Panc1 (cell line): ENCODE measurements around the gene MUC5AC. TPM values are rescaled to one million over a fixed set of nuclear protein-coding genes. Genes with fewer than 3 reads are reported as not detected.

ENCODE experiments used
- ATAC-seq: fragments of 200-7000 bp; cut with Tn5 transposase; 2 replicates; pipeline ENCODE4 v1.9.1; 2020; ENCODE audit warnings: mild to moderate bottlenecking, moderate library complexity
- BruUV-seq: library from RNA; stranded (reverse); fragments of 400-500 nt; replicated peaks from 2 replicates; lab custom pipeline; 2021; lab: Mats Ljungman, UMichigan
- CTCF ChIA-PET: fragments of 300-600 bp; sonication (Branson Sonifier 250); formaldehyde crosslinking; loops from one replicate; lab custom pipeline; 2022; ENCODE audit warnings: antibody characterized with exemption; lab: Charles Lee
- POLR2A ChIA-PET: fragments of 300-600 bp; sonication (Branson Sonifier 250); formaldehyde crosslinking; loops from one replicate; lab custom pipeline; 2022; ENCODE audit warnings: antibody characterized with exemption; lab: Charles Lee
- DNase-seq: peaks from one replicate; pipeline ENCODE4 v3.0.0-alpha.2; 2010; ENCODE audit warnings: low read depth, low spot score
- H3K27ac ChIP-seq: 2 replicates; pipeline ENCODE4 v1.5.1; 2011; ENCODE audit warnings: mild to moderate bottlenecking, low read length, inconsistent platforms
- H3K27me3 ChIP-seq: fragments of 200-500 bp; sonication (Bioruptor generic); 2 replicates; pipeline ENCODE4 v1.6.0; 2014; ENCODE audit warnings: low read length, inconsistent platforms; ENCODE audit not compliant: control insufficient read depth, insufficient read depth
- H3K36me3 ChIP-seq: fragments of 200-500 bp; sonication (Bioruptor generic); 2 replicates; pipeline ENCODE4 v1.5.1; 2014; ENCODE audit warnings: inconsistent platforms, mild to moderate bottlenecking, low read length, moderate library complexity; ENCODE audit not compliant: control insufficient read depth, insufficient read depth
- H3K4me1 ChIP-seq: 2 replicates; pipeline ENCODE4 v1.5.1; 2011; ENCODE audit warnings: inconsistent platforms, mild to moderate bottlenecking, low read length, moderate library complexity; ENCODE audit not compliant: control insufficient read depth, insufficient read depth
- H3K4me3 ChIP-seq, 2 experiments: 2 replicates each; pipeline ENCODE4 v1.5.1; 2011 to 2012; ENCODE audit warnings: low read depth in 2 of 2, low read length in 2 of 2, mild to moderate bottlenecking in 2 of 2, inconsistent platforms in 1 of 2, moderate library complexity in 1 of 2
- H3K9me3 ChIP-seq: fragments of 200-500 bp; sonication (Bioruptor generic); 2 replicates; pipeline ENCODE4 v1.5.1; 2014; ENCODE audit warnings: low read depth, mild to moderate bottlenecking, inconsistent platforms, low read length, moderate library complexity; ENCODE audit not compliant: control insufficient read depth, insufficient read depth
- POLR2AphosphoS5 ChIP-seq: IDR thresholded peaks from 2 replicates; pipeline ENCODE4 v1.6.1; 2012; ENCODE audit warnings: mild to moderate bottlenecking, low read depth, low read length, moderate library complexity
- SIN3A ChIP-seq: IDR thresholded peaks from 2 replicates; pipeline ENCODE4 v1.6.1; 2012; ENCODE audit warnings: low read depth, mild to moderate bottlenecking, low read length, moderate library complexity, borderline replicate concordance; ENCODE audit not compliant: insufficient read depth
- TCF7L2 ChIP-seq: IDR thresholded peaks from 2 replicates; pipeline ENCODE4 v1.6.1; 2011; ENCODE audit warnings: mild to moderate bottlenecking, low read depth, low read length, inconsistent platforms
- in situ Hi-C: cut with HindIII; loops from 2 replicates; pipeline ENCODE4 v1.10.0; 2016; ENCODE audit warnings: low sequenced_read_pairs, low pct_unique_long_range_greater_than_20kb
- intact Hi-C: fragments of 100-400 bp; cut with micrococcal nuclease; formaldehyde crosslinking; loops from one replicate; pipeline ENCODE4 v1.10.0; 2022; ENCODE audit not compliant: unreplicated experiment
- total RNA-seq: library from RNA; stranded (reverse); gene quantifications from one replicate; pipeline ENCODE4 v1.2.1, GENCODE V29; 2021; ENCODE audit not compliant: unreplicated experiment
- TF ChIP-seq, protein P1 (sequence below): fragments of 450-650 bp; IDR thresholded peaks from 2 replicates; pipeline ENCODE4 v1.5.1; 2017; ENCODE audit warnings: mild to moderate bottlenecking
- TF ChIP-seq, protein P2 (sequence below), 2 experiments: IDR thresholded peaks; 2 replicates each; pipeline ENCODE4 v1.6.1; 2011 to 2012; ENCODE audit warnings: low read depth in 2 of 2, control low read depth in 1 of 2, low read length in 1 of 2, mild to moderate bottlenecking in 1 of 2, moderate library complexity in 1 of 2; ENCODE audit not compliant: insufficient read depth in 1 of 2

The MUC5AC gene
- total RNA-seq, 1 experiment from 2014 or later, result 0.03 TPM

DNA sequence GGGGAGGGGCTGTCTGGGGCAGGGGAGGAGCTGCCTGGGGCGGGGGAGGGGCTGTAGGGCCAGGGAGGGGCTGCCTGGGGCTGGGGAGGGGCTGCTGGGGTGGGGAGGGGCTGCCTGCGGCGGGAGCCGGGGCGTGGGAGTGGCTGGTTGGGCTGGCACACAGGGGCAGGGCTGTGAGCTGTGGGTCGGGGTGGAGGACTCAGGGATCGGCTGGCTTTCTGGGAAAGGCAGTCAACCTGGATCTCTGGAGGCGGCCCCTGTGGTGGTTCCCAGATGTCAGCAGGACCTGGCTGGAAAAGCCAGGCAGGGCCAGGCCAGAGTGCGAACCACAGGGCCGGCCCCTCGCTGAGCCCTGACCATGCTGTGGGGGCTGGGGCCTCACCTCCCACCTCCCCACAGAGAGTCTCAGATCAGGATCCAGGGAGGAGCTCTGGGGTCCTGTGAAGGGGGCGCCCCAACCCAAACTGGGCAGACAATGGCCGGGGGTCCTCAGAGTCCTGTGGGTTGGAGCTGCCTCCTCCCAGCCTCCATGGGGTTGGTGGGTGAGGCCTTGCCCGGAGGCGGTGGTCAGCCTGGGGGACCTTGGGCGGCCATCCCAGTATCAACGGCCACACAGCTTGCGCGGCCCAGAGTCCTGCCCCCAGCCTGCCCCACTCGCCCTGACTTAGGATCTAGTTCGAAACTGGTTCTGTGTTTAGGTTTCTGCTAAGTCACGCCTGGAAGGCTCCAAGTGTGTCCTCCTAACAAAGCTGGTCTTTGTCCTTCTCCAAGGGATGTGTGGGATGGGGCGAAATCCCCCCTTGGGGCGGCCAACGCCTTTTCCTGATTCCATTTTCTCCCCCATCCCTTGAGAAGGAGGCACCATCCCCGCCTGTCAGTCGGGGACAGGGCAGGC lies 67.0 kb downstream of the MUC5AC start:
- Histone ChIP-seq H3K9me3 (no peaks in the 10 kb centered on the region), H3K36me3 (no peaks in the 10 kb centered on the region), H3K27me3 (no peaks in the 10 kb centered on the region), H3K4me1 (peaks cover 32% of the 10 kb centered on the region), H3K4me3 (no peak overlapping the region), H3K27ac (no peak overlapping the region)
- ATAC-seq (peak; percentile 22; the same call in 1 of the 2 replicates), DNase-seq (no peak)
- no TSS peak for BruUV-seq
- in situ Hi-C loops (no loop called here), intact Hi-C loops (loop anchor here (10.0 kb wide), 1 partner anchor 110 kb away; no protein-coding TSS in a partner anchor)
- POLR2A ChIA-PET, result no interaction called here
- CTCF ChIA-PET, result interaction anchor here (0.6 to 1.1 kb wide), 4 partner anchors 11 to 96 kb away, joined by 3 to 11 read pairs (median 6); no protein-coding TSS in a partner anchor
- TF ChIP-seq, protein P1, sequence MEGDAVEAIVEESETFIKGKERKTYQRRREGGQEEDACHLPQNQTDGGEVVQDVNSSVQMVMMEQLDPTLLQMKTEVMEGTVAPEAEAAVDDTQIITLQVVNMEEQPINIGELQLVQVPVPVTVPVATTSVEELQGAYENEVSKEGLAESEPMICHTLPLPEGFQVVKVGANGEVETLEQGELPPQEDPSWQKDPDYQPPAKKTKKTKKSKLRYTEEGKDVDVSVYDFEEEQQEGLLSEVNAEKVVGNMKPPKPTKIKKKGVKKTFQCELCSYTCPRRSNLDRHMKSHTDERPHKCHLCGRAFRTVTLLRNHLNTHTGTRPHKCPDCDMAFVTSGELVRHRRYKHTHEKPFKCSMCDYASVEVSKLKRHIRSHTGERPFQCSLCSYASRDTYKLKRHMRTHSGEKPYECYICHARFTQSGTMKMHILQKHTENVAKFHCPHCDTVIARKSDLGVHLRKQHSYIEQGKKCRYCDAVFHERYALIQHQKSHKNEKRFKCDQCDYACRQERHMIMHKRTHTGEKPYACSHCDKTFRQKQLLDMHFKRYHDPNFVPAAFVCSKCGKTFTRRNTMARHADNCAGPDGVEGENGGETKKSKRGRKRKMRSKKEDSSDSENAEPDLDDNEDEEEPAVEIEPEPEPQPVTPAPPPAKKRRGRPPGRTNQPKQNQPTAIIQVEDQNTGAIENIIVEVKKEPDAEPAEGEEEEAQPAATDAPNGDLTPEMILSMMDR, result no peak
- TF ChIP-seq TCF7L2 (no peak), SIN3A (no peak), POLR2AphosphoS5 (no peak)
- TF ChIP-seq, protein P2, sequence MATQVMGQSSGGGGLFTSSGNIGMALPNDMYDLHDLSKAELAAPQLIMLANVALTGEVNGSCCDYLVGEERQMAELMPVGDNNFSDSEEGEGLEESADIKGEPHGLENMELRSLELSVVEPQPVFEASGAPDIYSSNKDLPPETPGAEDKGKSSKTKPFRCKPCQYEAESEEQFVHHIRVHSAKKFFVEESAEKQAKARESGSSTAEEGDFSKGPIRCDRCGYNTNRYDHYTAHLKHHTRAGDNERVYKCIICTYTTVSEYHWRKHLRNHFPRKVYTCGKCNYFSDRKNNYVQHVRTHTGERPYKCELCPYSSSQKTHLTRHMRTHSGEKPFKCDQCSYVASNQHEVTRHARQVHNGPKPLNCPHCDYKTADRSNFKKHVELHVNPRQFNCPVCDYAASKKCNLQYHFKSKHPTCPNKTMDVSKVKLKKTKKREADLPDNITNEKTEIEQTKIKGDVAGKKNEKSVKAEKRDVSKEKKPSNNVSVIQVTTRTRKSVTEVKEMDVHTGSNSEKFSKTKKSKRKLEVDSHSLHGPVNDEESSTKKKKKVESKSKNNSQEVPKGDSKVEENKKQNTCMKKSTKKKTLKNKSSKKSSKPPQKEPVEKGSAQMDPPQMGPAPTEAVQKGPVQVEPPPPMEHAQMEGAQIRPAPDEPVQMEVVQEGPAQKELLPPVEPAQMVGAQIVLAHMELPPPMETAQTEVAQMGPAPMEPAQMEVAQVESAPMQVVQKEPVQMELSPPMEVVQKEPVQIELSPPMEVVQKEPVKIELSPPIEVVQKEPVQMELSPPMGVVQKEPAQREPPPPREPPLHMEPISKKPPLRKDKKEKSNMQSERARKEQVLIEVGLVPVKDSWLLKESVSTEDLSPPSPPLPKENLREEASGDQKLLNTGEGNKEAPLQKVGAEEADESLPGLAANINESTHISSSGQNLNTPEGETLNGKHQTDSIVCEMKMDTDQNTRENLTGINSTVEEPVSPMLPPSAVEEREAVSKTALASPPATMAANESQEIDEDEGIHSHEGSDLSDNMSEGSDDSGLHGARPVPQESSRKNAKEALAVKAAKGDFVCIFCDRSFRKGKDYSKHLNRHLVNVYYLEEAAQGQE (IDR thresholded peaks at IDR 0.05; ENCODE audit: insufficient read depth in 1 of 2, low read depth in 2 of 2, low read length in 1 of 2), result no peak

DNA sequence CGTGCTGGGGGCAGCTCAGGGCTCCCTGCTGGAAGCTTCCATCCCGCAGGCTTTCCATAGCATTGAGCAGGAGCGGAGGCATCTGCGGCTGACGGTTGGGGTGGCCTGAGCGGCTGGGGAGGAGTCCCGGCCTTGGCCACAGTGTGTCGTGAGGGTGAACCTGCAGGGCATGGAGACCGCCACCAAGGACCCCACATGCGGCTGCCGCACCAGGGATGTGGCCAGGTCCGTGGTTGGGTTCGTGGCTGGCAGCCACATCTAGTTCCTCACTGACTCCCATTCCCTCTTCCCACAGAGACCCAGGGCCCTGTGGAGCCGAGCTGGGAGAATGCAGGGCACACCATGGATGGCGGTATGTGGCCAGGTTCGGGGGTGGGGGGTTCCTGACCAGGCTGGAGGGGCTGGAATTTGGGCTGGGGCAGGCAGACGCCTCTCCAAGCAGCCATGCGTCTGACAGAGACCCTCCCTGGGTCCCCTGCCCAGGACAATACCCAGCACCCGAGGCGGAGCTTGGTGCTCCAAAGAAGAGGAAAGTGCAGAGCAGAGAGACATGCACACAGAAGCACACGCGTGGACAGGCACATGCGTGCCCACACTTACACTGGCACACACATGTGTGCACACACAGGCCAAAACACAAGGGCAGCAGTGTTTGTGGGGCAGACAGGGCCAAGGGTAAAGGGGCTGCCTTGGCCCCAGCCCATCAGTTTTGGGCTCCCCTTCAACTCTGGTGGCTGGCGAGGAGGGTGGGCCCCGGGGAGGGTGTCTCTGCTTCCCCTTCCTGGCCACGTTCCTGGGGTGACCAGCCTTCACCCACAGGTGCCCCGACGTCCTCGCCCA lies 67.9 kb downstream of the MUC5AC start:
- ATAC-seq (no peak), DNase-seq (no peak)
- Histone ChIP-seq H3K36me3 (no peaks in the 10 kb centered on the region), H3K27me3 (no peaks in the 10 kb centered on the region), H3K27ac (no peak overlapping the region), H3K4me1 (peaks cover 30% of the 10 kb centered on the region), H3K4me3 (no peak overlapping the region), H3K9me3 (no peaks in the 10 kb centered on the region)
- TF ChIP-seq POLR2AphosphoS5, result no peak
- TF ChIP-seq SIN3A, result no peak
- TF ChIP-seq, protein P1, result no peak
- TF ChIP-seq, protein P2 (IDR thresholded peaks at IDR 0.05; ENCODE audit: insufficient read depth in 1 of 2, low read depth in 2 of 2, low read length in 1 of 2), result no peak
- no TSS peak for BruUV-seq
- ChIA-PET POLR2A (no interaction called here), CTCF (interaction anchor here (0.6 to 1.7 kb wide), 3 partner anchors 23 to 97 kb away, joined by 3 read pairs; no protein-coding TSS in a partner anchor)
- in situ Hi-C loops, result no loop called here
- intact Hi-C loops, result loop anchor here (10.0 kb wide), 1 partner anchor 111 kb away; no protein-coding TSS in a partner anchor
